GM12891 (cell line): Measurements from ENCODE around the gene EHD1.

Experiments
- POLR2A ChIP-seq: IDR thresholded peaks from 2 replicates; pipeline ENCODE4 v1.6.1; 2011; ENCODE audit warnings: low read depth, low read length, control low read depth
- POLR2AphosphoS5 ChIP-seq: IDR thresholded peaks from 2 replicates; pipeline ENCODE4 v1.6.1; 2011; ENCODE audit warnings: low read depth, low read length, control low read depth

- peak; percentile 55; the same call in 1 of the 2 replicates for TF ChIP-seq POLR2AphosphoS5
- peak; percentile 32; the same call in 1 of the 2 replicates for TF ChIP-seq POLR2A
Measured at GRCh38 chr11:64849598-64850356, 28.6 kb downstream of the EHD1 start.
